Kidney epithelial cell (primary cell): ENCODE measurements around the gene DLEC1. TPM values are rescaled to one million over a fixed set of nuclear protein-coding genes. Genes with fewer than 3 reads are reported as not detected.

Source experiments
- DNase-seq: peaks from one replicate; pipeline ENCODE4 v3.0.0-alpha.2; 2010; ENCODE audit warnings: low read depth
- H3K27me3 ChIP-seq: 2 replicates; pipeline ENCODE4 v1.6.0; 2011; ENCODE audit warnings: low read length; ENCODE audit not compliant: control insufficient read depth, insufficient read depth
- H3K36me3 ChIP-seq: 2 replicates; pipeline ENCODE4 v1.5.1; 2011; ENCODE audit warnings: low read length; ENCODE audit not compliant: control insufficient read depth, insufficient read depth
- H3K4me3 ChIP-seq: 2 replicates; pipeline ENCODE4 v1.5.1; 2011; ENCODE audit warnings: low read depth, mild to moderate bottlenecking, control low read depth, low read length
- CTCF ChIP-seq: IDR thresholded peaks from 2 replicates; pipeline ENCODE4 v1.5.1; 2011; ENCODE audit warnings: mild to moderate bottlenecking, moderate library complexity, low read length, control low read depth, inconsistent platforms; ENCODE audit not compliant: insufficient read depth, poor library complexity, severe bottlenecking
- total RNA-seq: library from RNA; depleted of rRNA; stranded (reverse); fragments of >200 nt; gene quantifications from 2 replicates; pipeline ENCODE4 v1.2.3, GENCODE V29; 2015

The DLEC1 gene
- total RNA-seq, 1 donor from 2014 or later: 0.17 TPM

- Histone ChIP-seq H3K27me3 (no peaks in the 10 kb centered on the region), H3K36me3 (no peaks in the 10 kb centered on the region), H3K4me3 (no peak overlapping the region)
- DNase-seq: no peak
- no peak for TF ChIP-seq CTCF
These were observed 111.9 kb downstream of the DLEC1 start for GRCh38 chr3:38150780-38151528.

GRCh38 chr3:38151667-38152265, 112.8 kb downstream of the DLEC1 start:
- Histone ChIP-seq H3K27me3 (no peaks in the 10 kb centered on the region), H3K4me3 (no peak overlapping the region), H3K36me3 (no peaks in the 10 kb centered on the region)
- TF ChIP-seq CTCF: no peak
- no peak for DNase-seq

GRCh38 chr3:38152609-38153008, 113.6 kb downstream of the DLEC1 start:
- Histone ChIP-seq H3K36me3 (no peaks in the 10 kb centered on the region), H3K27me3 (no peaks in the 10 kb centered on the region), H3K4me3 (no peak overlapping the region)
- DNase-seq: no peak
- no peak for TF ChIP-seq CTCF

- no peak for DNase-seq
- H3K4me3 ChIP-seq: no peak overlapping the region
- no peaks in the 10 kb centered on the region for H3K36me3 ChIP-seq
- TF ChIP-seq CTCF: no peak
- H3K27me3 ChIP-seq: no peaks in the 10 kb centered on the region
These were observed 114.2 kb downstream of the DLEC1 start for GRCh38 chr3:38153221-38153620.

GRCh38 chr3:38154033-38154494, 115.1 kb downstream of the DLEC1 start:
- Histone ChIP-seq H3K36me3 (no peaks in the 10 kb centered on the region), H3K27me3 (no peaks in the 10 kb centered on the region), H3K4me3 (no peak overlapping the region)
- no peak for DNase-seq
- TF ChIP-seq CTCF: no peak
